Motor neuron (in vitro differentiated cells): ENCODE results near the gene OPCML. TPM values are rescaled to one million over a fixed set of nuclear protein-coding genes. Genes with fewer than 3 reads are reported as not detected.

ENCODE experiments used
- ATAC-seq, 8 experiments: fragments of 200-7000 bp; cut with Tn5 transposase; replicated peaks in 6 of 8; 2 replicates each; pipeline ENCODE4 v1.8.0; 2021; ENCODE audit warnings: mild to moderate bottlenecking in 8 of 8, moderate library complexity in 8 of 8
- H3K27ac ChIP-seq, 2 donors: fragments of 250-450 bp; sonication (Bioruptor Pico); 2 replicates each; pipeline ENCODE4 v1.9.0; 2021; ENCODE audit warnings: antibody characterized with exemption in 2 of 2, mild to moderate bottlenecking in 2 of 2, moderate library complexity in 1 of 2
- H3K4me1 ChIP-seq, 2 donors: fragments of 250-450 bp; sonication (Bioruptor Pico); replicated peaks in 1 of 2; 2 replicates each; pipeline ENCODE4 v1.6.1; 2021; ENCODE audit warnings: antibody characterized with exemption in 2 of 2, mild to moderate bottlenecking in 2 of 2, moderate library complexity in 1 of 2
- H3K4me3 ChIP-seq, 5 donors: fragments of 250-450 bp; sonication (Bioruptor Pico); 2 replicates each; pipeline ENCODE4 v1.9.0; 2021; ENCODE audit warnings: antibody characterized with exemption in 5 of 5, mild to moderate bottlenecking in 5 of 5, moderate library complexity in 4 of 5
- WGBS, 10 experiments: fragments of 450-650 bp; shearing (Covaris generic); methylation state at CpG; one replicate each; pipeline ENCODE4 v1.0.0; 2022; 5-methylcytosine and 5-hydroxymethylcytosine counted together
- in situ Hi-C, 9 experiments: fragments of 400-800 bp; cut with MboI; loops; one replicate each; pipeline ENCODE4 v1.15.0; 2021; ENCODE audit warnings: low sequenced_read_pairs in 9 of 9, low pct_unique_long_range_greater_than_20kb in 2 of 9; ENCODE audit not compliant: unreplicated experiment in 9 of 9
- total RNA-seq, 8 experiments: library from RNA; unstranded; fragments of 300-600 nt; gene quantifications; 2 replicates each; pipeline versions ENCODE4 v1.2.3 to v1.2.4, GENCODE V29; 2022

The OPCML gene
- total RNA-seq, 8 experiments from 2014 or later, result 0.40 to 20.1 (median 7.2) TPM

- peaks cover 23 to 45% of the 10 kb centered on the region in 2 donors for H3K4me1 ChIP-seq
- no peak overlapping the region for H3K27ac ChIP-seq
- ATAC-seq, result no peak
- in situ Hi-C loops, result no loop called here
- WGBS, 10 experiments, result 10 to 100% (median 83%) methylated on average over 1 to 5 of the region's 5 CpGs
- no peak overlapping the region for H3K4me3 ChIP-seq
Measured at GRCh38 chr11:133388975-133389568, 143.2 kb downstream of the OPCML start.

- peaks cover 31 to 53% of the 10 kb centered on the region in 2 donors for H3K4me1 ChIP-seq
- no peak for ATAC-seq
- in situ Hi-C loops, result no loop called here
- H3K27ac ChIP-seq, result no peak overlapping the region
- 0 to 90% (median 42%) methylated on average over 1 to 2 of the region's 2 CpGs; no CpG with 5 or more reads in 4 of the 10 experiments for WGBS, 10 experiments
- H3K4me3 ChIP-seq, result no peak overlapping the region
Measured at GRCh38 chr11:133388260-133388659, 144.0 kb downstream of the OPCML start.

- Histone ChIP-seq H3K4me3 (no peak overlapping the region), H3K4me1 (peaks cover 45 to 67% of the 10 kb centered on the region in 2 donors), H3K27ac (no peak overlapping the region)
- WGBS, 10 experiments, result 5 to 92% (median 90%) methylated on average over 2 of the region's 4 CpGs; no CpG with 5 or more reads in 7 of the 10 experiments
- ATAC-seq, result no peak
- in situ Hi-C loops, result no loop called here
Measured at GRCh38 chr11:133386852-133387251, 145.4 kb downstream of the OPCML start.

- no peak overlapping the region for H3K27ac ChIP-seq
- H3K4me3 ChIP-seq, result no peak overlapping the region
- ATAC-seq, result peak in 1 of 8 experiments; percentile 27
- peaks cover 47 to 67% of the 10 kb centered on the region in 2 donors for H3K4me1 ChIP-seq
- in situ Hi-C loops, result no loop called here
- 0 to 80% (median 38%) methylated on average over 1 to 4 of the region's 4 CpGs for WGBS, 10 experiments
Measured at GRCh38 chr11:133386262-133386661, 146.0 kb downstream of the OPCML start.

- H3K4me1 ChIP-seq, result peaks cover 47 to 62% of the 10 kb centered on the region in 2 donors
- in situ Hi-C loops, result no loop called here
- ATAC-seq, result no peak
- H3K4me3 ChIP-seq, result no peak overlapping the region
- no peak overlapping the region for H3K27ac ChIP-seq
- 0 to 64% (median 24%) methylated on average over 1 to 4 of the region's 4 CpGs; no CpG with 5 or more reads in 1 of the 10 experiments for WGBS, 10 experiments
Measured at GRCh38 chr11:133385781-133386180, 146.5 kb downstream of the OPCML start.

GRCh38 chr11:133384731-133385130 is 147.6 kb downstream of the OPCML start:
- 0 to 80% (median 49%) methylated on average over 1 to 2 of the region's 6 CpGs; no CpG with 5 or more reads in 6 of the 10 experiments for WGBS, 10 experiments
- Histone ChIP-seq H3K4me1 (peaks cover 47 to 57% of the 10 kb centered on the region in 2 donors), H3K4me3 (no peak overlapping the region), H3K27ac (peak overlapping the region in 1 of 2 donors; percentile 52)
- in situ Hi-C loops, result no loop called here
- peak in 2 of 8 experiments; percentile 6 to 10 for ATAC-seq

- 41 to 89% (median 60%) methylated on average over 1 to 4 of the region's 4 CpGs; no CpG with 5 or more reads in 4 of the 10 experiments for WGBS, 10 experiments
- Histone ChIP-seq H3K4me1 (peaks cover 47 to 57% of the 10 kb centered on the region in 2 donors), H3K27ac (no peak overlapping the region), H3K4me3 (no peak overlapping the region)
- no peak for ATAC-seq
- in situ Hi-C loops, result no loop called here
Measured at GRCh38 chr11:133383689-133384088, 148.6 kb downstream of the OPCML start.

- ATAC-seq, result peak in 1 of 8 experiments; percentile 23
- H3K4me3 ChIP-seq, result no peak overlapping the region
- WGBS, 10 experiments, result 30 to 88% (median 53%) methylated on average over 2 to 7 of the region's 8 CpGs; no CpG with 5 or more reads in 1 of the 10 experiments
- H3K4me1 ChIP-seq, result peaks cover 47 to 57% of the 10 kb centered on the region in 2 donors
- in situ Hi-C loops, result no loop called here
- H3K27ac ChIP-seq, result peak overlapping the region in 1 of 2 donors; percentile 22
Measured at GRCh38 chr11:133383201-133383600, 149.1 kb downstream of the OPCML start.

GRCh38 chr11:133382131-133382812 is 150.0 kb downstream of the OPCML start:
- ATAC-seq, result peak in 6 of 8 experiments; percentile 13 to 89 (median 80)
- Histone ChIP-seq H3K4me3 (no peak overlapping the region), H3K27ac (peak overlapping the region; percentile 42 to 66), H3K4me1 (peaks cover 47 to 57% of the 10 kb centered on the region in 2 donors)
- in situ Hi-C loops, result no loop called here
- WGBS, 10 experiments, result 0 to 80% (median 13%) methylated on average over 1 to 9 of the region's 12 CpGs; no CpG with 5 or more reads in 2 of the 10 experiments

- Histone ChIP-seq H3K4me1 (peaks cover 47 to 55% of the 10 kb centered on the region in 2 donors), H3K27ac (no peak overlapping the region), H3K4me3 (no peak overlapping the region)
- no peak for ATAC-seq
- WGBS, 10 experiments, result 0 to 80% (median 53%) methylated on average over 1 to 2 of the region's 3 CpGs; no CpG with 5 or more reads in 4 of the 10 experiments
- in situ Hi-C loops, result no loop called here
Measured at GRCh38 chr11:133381761-133382130, 150.6 kb downstream of the OPCML start.

- H3K4me3 ChIP-seq, result no peak overlapping the region
- peak in 5 of 8 experiments; percentile 56 to 95 (median 91) for ATAC-seq
- H3K4me1 ChIP-seq, result peaks cover 20 to 21% of the 10 kb centered on the region in 2 donors
- 0 to 17% (median 7%) methylated on average over 1 to 8 of the region's 8 CpGs; no CpG with 5 or more reads in 1 of the 10 experiments for WGBS, 10 experiments
- in situ Hi-C loops, result no loop called here
- H3K27ac ChIP-seq, result peak overlapping the region; percentile 37 to 45
Measured at GRCh38 chr11:133366147-133366546, 166.2 kb downstream of the OPCML start.

GRCh38 chr11:133362916-133363315 is 169.4 kb downstream of the OPCML start:
- 59 to 100% (median 94%) methylated on average over 2 to 12 of the region's 15 CpGs; no CpG with 5 or more reads in 4 of the 10 experiments for WGBS, 10 experiments
- Histone ChIP-seq H3K27ac (no peak overlapping the region), H3K4me3 (no peak overlapping the region), H3K4me1 (peaks cover 20 to 21% of the 10 kb centered on the region in 2 donors)
- no peak for ATAC-seq
- in situ Hi-C loops, result no loop called here

GRCh38 chr11:133362156-133362555 is 170.1 kb downstream of the OPCML start:
- no peak overlapping the region for H3K27ac ChIP-seq
- in situ Hi-C loops, result no loop called here

More at GRCh38 chr11:133362156-133362555, 170.1 kb downstream of the OPCML start:
- 30 to 100% (median 90%) methylated on average over 1 to 8 of the region's 15 CpGs; no CpG with 5 or more reads in 2 of the 10 experiments for WGBS, 10 experiments
- no peak overlapping the region for H3K4me3 ChIP-seq
- peaks cover 20 to 21% of the 10 kb centered on the region in 2 donors for H3K4me1 ChIP-seq
- no peak for ATAC-seq
